GM12878 (cell line): ENCODE results near the gene FAM222A. TPM values are rescaled to one million over a fixed set of nuclear protein-coding genes. Genes with fewer than 3 reads are reported as not detected.

ENCODE experiments used
- ATAC-seq: fragments of 200-7000 bp; cut with Tn5 transposase; 3 replicates; pipeline ENCODE4 v1.9.1; 2020; ENCODE audit warnings: mild to moderate bottlenecking, moderate library complexity
- BruUV-seq: library from RNA; stranded (reverse); fragments of 400-500 nt; replicated peaks from 2 replicates; lab custom pipeline; 2021; lab: Mats Ljungman, UMichigan
- CTCF ChIA-PET: fragments of 300-600 bp; sonication (Branson Sonifier 250); formaldehyde crosslinking; extraction: SDS; loops from one replicate; lab custom pipeline; 2021; ENCODE audit warnings: inconsistent platforms; lab: Yijun Ruan, JAX
- POLR2A ChIA-PET: fragments of 350-600 bp; formaldehyde crosslinking; extraction: SDS; loops from one replicate; lab custom pipeline; 2021; ENCODE audit warnings: inconsistent platforms; lab: Charles Lee
- RAD21 ChIA-PET: fragments of 300-600 bp; sonication (Branson Sonifier 250); formaldehyde crosslinking; loops from one replicate; lab custom pipeline; 2023; ENCODE audit warnings: antibody characterized with exemption; ENCODE audit not compliant: unreplicated experiment; lab: Charles Lee
- SMC1A ChIA-PET: fragments of 300-600 bp; sonication (Branson Sonifier 250); formaldehyde crosslinking; loops from one replicate; lab custom pipeline; 2023; ENCODE audit not compliant: unreplicated experiment, uncharacterized antibody; lab: Charles Lee
- DNase-seq: peaks from one replicate; pipeline ENCODE4 v3.0.0-alpha.2; 2011; ENCODE audit warnings: low read depth, low spot score
- FAIRE-seq: peaks from 3 replicates; lab custom pipeline; 2011; peaks lifted over from hg19 to GRCh38; lab: Jason Lieb, UNC
- H2AFZ ChIP-seq: 2 replicates; pipeline ENCODE4 v1.6.0; 2011; ENCODE audit warnings: low read depth, low read length, control low read depth; ENCODE audit not compliant: control insufficient read depth
- H3K27ac ChIP-seq: 2 replicates; pipeline ENCODE4 v1.5.1; 2011; ENCODE audit warnings: control low read depth; ENCODE audit not compliant: control insufficient read depth, insufficient read depth
- H3K27me3 ChIP-seq, 2 experiments: replicated peaks in 1 of 2; 2 replicates each; pipeline versions ENCODE4 v1.6.0 to v1.6.1; 2011; ENCODE audit warnings: low read length in 1 of 2; ENCODE audit not compliant: control insufficient read depth in 2 of 2, insufficient read depth in 2 of 2
- H3K36me3 ChIP-seq, 2 experiments: 2 replicates each; pipeline ENCODE4 v1.5.1; 2011; ENCODE audit warnings: low read length in 1 of 2; ENCODE audit not compliant: control insufficient read depth in 2 of 2, insufficient read depth in 2 of 2
- H3K4me1 ChIP-seq: 2 replicates; pipeline ENCODE4 v1.6.1; 2011; ENCODE audit warnings: mild to moderate bottlenecking, low read length, moderate library complexity, mixed read lengths; ENCODE audit not compliant: control insufficient read depth, insufficient read depth
- H3K4me2 ChIP-seq: 2 replicates; pipeline ENCODE4 v1.6.0; 2011; ENCODE audit warnings: control low read depth; ENCODE audit not compliant: control insufficient read depth, insufficient read depth
- H3K4me3 ChIP-seq: fragments of 200-600 bp; sonication (generic); 2 replicates; pipeline ENCODE4 v1.5.1; 2016
- H3K79me2 ChIP-seq: 2 replicates; pipeline ENCODE4 v1.6.0; 2011; ENCODE audit warnings: low read length; ENCODE audit not compliant: control insufficient read depth, insufficient read depth
- H3K9ac ChIP-seq: 2 replicates; pipeline ENCODE4 v1.8.0; 2011; ENCODE audit warnings: low read length, control low read depth, mixed read lengths; ENCODE audit not compliant: control insufficient read depth, insufficient read depth
- H3K9me3 ChIP-seq: replicated peaks from 3 replicates; pipeline ENCODE4 v1.5.1; 2011; ENCODE audit warnings: mild to moderate bottlenecking, low read length; ENCODE audit not compliant: control insufficient read depth, insufficient read depth
- H4K20me1 ChIP-seq: 2 replicates; pipeline ENCODE4 v1.6.0; 2011; ENCODE audit not compliant: control insufficient read depth, insufficient read depth
- CREM ChIP-seq: IDR thresholded peaks from 2 replicates; pipeline ENCODE4 v1.6.1; 2014; ENCODE audit warnings: antibody characterized with exemption, low read depth
- CTCF ChIP-seq, 3 experiments: IDR thresholded peaks in 2 of 3; conservative IDR thresholded peaks in 1 of 3; 2 replicates each; pipeline ENCODE4 v1.5.1; 2011; ENCODE audit warnings: low read depth in 3 of 3, low read length in 3 of 3, mild to moderate bottlenecking in 3 of 3, control low read depth in 2 of 3, moderate library complexity in 2 of 3, inconsistent platforms in 1 of 3, mixed read lengths in 1 of 3; ENCODE audit not compliant: control insufficient read depth in 2 of 3, insufficient read depth in 1 of 3; ENCODE audit errors: extremely low read depth in 1 of 3
- JUNB ChIP-seq: IDR thresholded peaks from 2 replicates; pipeline ENCODE4 v1.6.1; 2016; ENCODE audit warnings: antibody characterized with exemption, mild to moderate bottlenecking
- RCOR1 ChIP-seq: conservative IDR thresholded peaks from 2 replicates; pipeline ENCODE4 v1.6.1; 2012; ENCODE audit warnings: low read depth, low read length, improper control_type of control experiment
- ZNF274 ChIP-seq: IDR thresholded peaks from one replicate; pipeline ENCODE4 v1.8.0; 2011; ENCODE audit not compliant: insufficient read length, insufficient read depth
- WGBS: methylation state at CpG from one replicate; pipeline ENCODE4 v1.1.6; 2016; ENCODE audit warnings: low lambda C conversion rate; ENCODE audit not compliant: insufficient replicate concordance, insufficient coverage; ENCODE audit errors: missing lambda C conversion rate; 5-methylcytosine and 5-hydroxymethylcytosine counted together
- in situ Hi-C: fragments of 300-500 bp; cut with MboI; formaldehyde crosslinking; loops from 9 replicates; pipeline ENCODE4 v1.14.3; 2018; ENCODE audit warnings: mixed read lengths
- intact Hi-C: fragments of 100-400 bp; cut with micrococcal nuclease; formaldehyde crosslinking; loops from one replicate; pipeline ENCODE4 v1.14.2; 2022; ENCODE audit not compliant: unreplicated experiment
- polyA plus RNA-seq, 11 experiments: library from polyadenylated mRNA; depleted of rRNA in 4 of 11; unstranded in 6 of 11; stranded (reverse) in 5 of 11; fragments of >200 nt; fragmentation: Nextera tagmentation in 4 of 11; fragmentation: Illumina TruSeq in 1 of 11; extraction: Ambion mirVana in 4 of 11; extraction: Trizol in 1 of 11; gene quantifications; 1 replicate in 1 of 11; 2 replicates in 10 of 11; pipeline versions ENCODE4 v1.2.1 to v1.2.3, GENCODE V29; 2011 to 2016; ENCODE audit warnings: inconsistent platforms in 2 of 11, missing spikeins in 2 of 11, low read depth in 1 of 11
- total RNA-seq, 4 experiments: library from RNA; depleted of rRNA in 3 of 4; stranded (reverse); fragments of >200 nt in 3 of 4; fragmentation: Illumina TruSeq in 1 of 4; extraction: Trizol in 1 of 4; gene quantifications; 2 replicates each; pipeline versions ENCODE4 v1.2.1 to v1.2.3, GENCODE V29; 2013 to 2021

Gene FAM222A
- total and polyA plus RNA-seq, 10 of the 15 experiments (the other 5 are each of a cell fraction or from before 2014, with no cell fraction given): 0.04 to 0.49 (median 0.14) TPM; not detected in 3

- intact Hi-C loops (no loop called here), in situ Hi-C loops (no loop called here)
- H3K27me3 ChIP-seq: no peaks in the 10 kb centered on the region; a peak in 1 of 4 replicates
- POLR2A ChIA-PET: no interaction called here
- H3K36me3 ChIP-seq: no peaks in the 10 kb centered on the region
- no TSS peak for BruUV-seq
- CTCF ChIA-PET: no interaction called here
- FAIRE-seq (no peak), DNase-seq (no peak), ATAC-seq (no peak; the same call in 2 of the 3 replicates)
- WGBS: 37% methylated on average over 19 of the region's 19 CpGs
- RAD21 ChIA-PET: no interaction called here
- H3K9me3 ChIP-seq: no peaks in the 10 kb centered on the region
- no peak overlapping the region for H3K4me2 ChIP-seq
- H2AFZ ChIP-seq: no peak overlapping the region
- H3K4me3 ChIP-seq: no peak overlapping the region
- H3K27ac ChIP-seq: no peak overlapping the region
- no peaks in the 10 kb centered on the region for H3K4me1 ChIP-seq
- TF ChIP-seq CTCF (IDR thresholded peaks at IDR 0.05 in 2 of 3, conservative IDR thresholded peaks at IDR 0.05 in 1 of 3; ENCODE audit: control insufficient read depth in 2 of 3, extremely low read depth in 1 of 3, insufficient read depth in 1 of 3, low read depth in 3 of 3, low read length in 3 of 3) (peak; percentile 21 to 29 (median 28); a peak in 3 of 6 replicates), RCOR1 (no peak), JUNB (no peak)
- no peaks in the 10 kb centered on the region for H3K79me2 ChIP-seq
- H3K9ac ChIP-seq: no peak overlapping the region
- SMC1A ChIA-PET: no interaction called here
- H4K20me1 ChIP-seq: no peaks in the 10 kb centered on the region; the same call in 1 of the 2 replicates
These were observed 84.5 kb downstream of the FAM222A start for GRCh38 chr12:109797905-109798669.

GRCh38 chr12:109798691-109799090, 85.1 kb downstream of the FAM222A start:
- TF ChIP-seq CREM (no peak), ZNF274 (no peak)
- H2AFZ ChIP-seq: no peak overlapping the region
- FAIRE-seq (no peak), ATAC-seq (no peak), DNase-seq (no peak)
- H3K9ac ChIP-seq: no peak overlapping the region
- intact Hi-C loops (no loop called here), in situ Hi-C loops (no loop called here)
- no peaks in the 10 kb centered on the region; a peak in 1 of 4 replicates for H3K27me3 ChIP-seq
- H3K27ac ChIP-seq: no peak overlapping the region
- H3K36me3 ChIP-seq: no peaks in the 10 kb centered on the region
- WGBS: 73% methylated on average over 19 of the region's 20 CpGs
- H3K4me3 ChIP-seq: no peak overlapping the region
- POLR2A ChIA-PET: interaction anchor here (0.7 kb wide), 1 partner anchor 253 kb away, joined by 3 read pairs; no protein-coding TSS in a partner anchor
- BruUV-seq: no TSS peak
- H3K4me1 ChIP-seq: no peaks in the 10 kb centered on the region
- no peaks in the 10 kb centered on the region for H3K9me3 ChIP-seq
- no peaks in the 10 kb centered on the region for H3K79me2 ChIP-seq
- no peaks in the 10 kb centered on the region; the same call in 1 of the 2 replicates for H4K20me1 ChIP-seq
- SMC1A ChIA-PET: no interaction called here
- CTCF ChIA-PET: no interaction called here
- no peak overlapping the region for H3K4me2 ChIP-seq
- RAD21 ChIA-PET: no interaction called here
